GM23248 (cell line): ENCODE data around the gene GLIPR1.

ENCODE experiments used
- EZH2 ChIP-seq: fragments of 200-600 bp; sonication (generic); IDR thresholded peaks from 2 replicates; pipeline ENCODE4 v1.6.1; 2018; ENCODE audit warnings: antibody characterized with exemption, mild to moderate bottlenecking; ENCODE audit not compliant: insufficient read depth, poor library complexity, severe bottlenecking
- EZH2phosphoT487 ChIP-seq: fragments of 200-600 bp; sonication (generic); IDR thresholded peaks from 2 replicates; pipeline ENCODE4 v1.6.1; 2018; ENCODE audit warnings: antibody characterized with exemption, moderate library complexity, mild to moderate bottlenecking, low read depth; ENCODE audit not compliant: insufficient read depth

DNA sequence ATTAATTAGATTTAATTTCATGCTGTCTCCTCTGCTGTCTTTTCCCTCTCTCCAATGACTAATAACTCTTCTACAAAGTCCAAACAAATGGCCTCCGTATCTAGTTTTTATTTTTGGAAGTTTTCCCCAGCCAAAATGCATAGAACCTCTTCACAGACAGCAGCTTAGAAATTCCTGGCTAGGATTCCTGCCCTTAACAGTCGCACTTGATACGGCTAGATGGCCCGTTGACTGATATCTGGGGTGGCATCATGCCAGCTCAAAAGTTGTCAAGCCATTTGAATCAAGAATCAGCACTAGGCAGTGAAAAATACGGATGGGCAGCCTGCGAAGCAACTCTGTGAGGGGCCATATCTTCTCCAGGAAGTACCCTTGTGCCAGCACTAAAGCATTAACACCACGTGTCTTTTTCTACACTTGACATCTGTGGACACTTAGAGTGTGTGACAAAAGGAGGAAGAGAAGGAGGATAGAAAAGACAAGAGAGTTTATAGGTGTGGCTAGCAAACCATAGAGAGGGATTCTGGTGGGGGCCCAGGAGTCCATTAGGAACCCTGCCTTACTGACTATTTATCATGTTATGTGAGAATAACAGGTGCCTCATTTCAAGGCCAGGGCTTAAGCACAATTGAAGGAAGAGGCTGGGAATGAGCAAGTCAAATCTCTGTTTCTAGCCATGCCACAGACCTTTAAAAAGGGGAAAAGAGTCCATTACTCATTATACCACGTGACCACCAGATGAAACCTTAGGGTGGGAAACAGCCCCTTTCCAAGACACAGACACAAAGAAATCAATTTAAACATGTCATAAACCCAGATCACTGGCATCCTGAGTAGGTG, 70.1 kb downstream of the GLIPR1 start:
- no peak for TF ChIP-seq EZH2
- TF ChIP-seq EZH2phosphoT487, result no peak
